GM21619 (cell line): ENCODE results near the gene CSF2RB.
"Not testable (repeated sequence)": the region's sequence is repeated elsewhere in the genome, so short reads cannot be mapped to it uniquely, and the experiment has no call there.

Source experiments
- ATAC-seq: cut with Tn5 transposase; IDR thresholded peaks from one replicate; pipeline ENCODE4 v1.9.1; 2021; ENCODE audit not compliant: unreplicated experiment

Gene CSF2RB

DNA sequence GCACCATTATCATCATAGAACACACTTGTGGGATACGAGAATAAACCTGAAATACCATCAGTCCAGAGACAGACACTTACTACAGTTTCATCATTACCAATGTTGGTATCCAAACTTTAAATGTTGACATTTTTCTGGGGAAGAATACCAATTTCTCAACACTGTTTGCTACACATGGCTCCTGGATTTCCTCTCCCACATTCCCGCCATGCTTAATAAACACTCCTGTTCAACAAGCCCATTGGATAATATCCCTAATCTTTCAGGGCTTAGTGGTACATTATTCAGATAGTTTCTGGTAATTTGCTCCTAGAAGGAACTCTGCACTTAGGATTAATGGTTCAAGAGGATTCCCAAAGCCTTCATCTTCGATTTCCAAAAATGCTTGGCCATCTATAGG, 48.2 kb downstream of the CSF2RB start:
- no peak for ATAC-seq

DNA sequence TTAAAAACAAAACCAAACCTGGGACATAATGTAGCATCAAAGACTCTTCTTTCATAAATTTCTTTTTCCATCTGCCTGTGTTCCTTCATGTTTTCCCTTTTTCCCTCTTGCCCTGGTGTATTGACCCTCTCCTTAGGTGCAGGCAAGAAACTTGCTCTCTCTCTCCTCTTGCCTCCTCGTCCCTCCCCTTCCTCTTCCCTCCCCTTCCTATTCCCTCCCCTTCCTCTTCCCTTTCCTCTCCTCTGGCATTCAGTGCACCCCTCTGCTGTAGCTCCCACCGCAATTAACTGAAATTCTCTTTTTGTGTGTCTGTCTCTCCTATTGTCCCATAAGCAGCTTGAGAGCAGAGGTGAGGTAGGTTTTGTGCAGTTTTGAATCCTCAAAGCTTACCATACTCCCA, 49.9 kb downstream of the CSF2RB start:
- ATAC-seq: no peak

DNA sequence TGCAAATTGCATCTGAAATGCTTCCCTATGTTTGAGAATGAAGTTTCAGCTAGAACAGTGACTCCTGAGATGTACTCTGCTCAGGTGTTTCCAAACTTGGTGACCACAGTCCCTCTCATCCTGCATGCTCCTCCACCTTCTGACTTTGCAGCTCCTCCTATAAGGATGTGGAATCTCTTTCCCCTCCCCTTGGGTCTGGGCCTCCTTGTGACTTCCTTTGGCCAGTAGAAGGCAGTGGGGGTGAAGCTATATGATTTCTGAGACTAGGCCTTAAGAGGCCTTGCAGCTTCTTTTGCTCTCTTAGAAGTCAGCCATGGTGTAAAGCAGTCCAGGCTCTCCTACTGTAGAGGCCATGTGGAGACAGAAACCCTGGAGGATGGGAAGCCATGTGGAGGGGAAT, 50.7 kb downstream of the CSF2RB start:
- ATAC-seq: no peak

DNA sequence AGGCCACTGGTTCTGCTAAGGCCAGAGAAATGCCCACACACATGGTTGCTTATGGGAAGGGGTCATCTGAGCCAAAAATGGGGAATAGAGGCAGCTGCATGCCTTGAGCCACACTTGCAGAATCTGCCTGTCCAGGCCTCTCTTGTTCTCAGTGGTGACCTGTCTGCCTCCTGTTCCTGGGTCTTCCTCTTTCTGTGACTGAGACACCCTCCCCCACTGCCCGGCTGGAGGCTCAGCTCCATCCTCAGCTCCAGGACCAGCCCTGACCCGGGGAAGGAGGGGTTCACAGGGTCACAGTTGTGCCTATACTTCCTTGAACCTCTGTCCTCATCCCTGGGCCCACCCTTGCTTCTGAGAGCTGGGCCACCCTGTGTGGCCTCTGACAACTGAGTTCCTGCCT, 52.3 kb downstream of the CSF2RB start:
- no peak for ATAC-seq

DNA sequence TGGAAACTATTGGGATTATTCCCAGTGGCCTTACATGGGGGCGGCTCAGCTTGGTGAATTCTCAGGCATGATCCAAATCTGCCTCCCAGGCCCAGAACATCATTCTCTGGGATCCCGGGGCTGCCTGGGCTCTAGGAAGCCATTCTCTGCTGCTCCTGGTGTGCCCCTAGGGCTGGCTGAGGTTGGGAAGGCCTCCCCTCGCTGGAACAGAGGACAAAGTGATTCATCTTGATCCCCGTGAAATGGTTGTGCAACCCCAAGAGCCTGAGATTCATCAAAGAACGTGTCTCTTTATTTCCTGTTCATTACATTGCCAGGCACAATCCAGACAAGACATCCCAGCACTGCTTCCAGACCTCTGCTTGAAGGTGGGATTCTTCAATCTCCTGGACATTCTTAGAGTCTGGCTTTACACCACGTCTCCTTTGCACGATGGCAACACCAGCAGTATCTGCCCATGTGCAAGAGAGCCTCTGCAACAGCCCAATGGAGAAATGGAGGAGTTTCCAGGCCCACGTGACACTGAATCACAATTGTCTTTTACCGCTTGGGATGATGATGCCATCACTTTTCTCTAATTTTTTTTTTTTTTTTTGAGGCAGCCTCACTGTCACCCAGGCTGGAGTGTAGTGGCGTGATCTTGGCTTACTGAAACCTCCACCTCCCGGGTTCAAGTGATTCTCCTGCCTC, 53.6 kb downstream of the CSF2RB start:
- no peak for ATAC-seq

DNA sequence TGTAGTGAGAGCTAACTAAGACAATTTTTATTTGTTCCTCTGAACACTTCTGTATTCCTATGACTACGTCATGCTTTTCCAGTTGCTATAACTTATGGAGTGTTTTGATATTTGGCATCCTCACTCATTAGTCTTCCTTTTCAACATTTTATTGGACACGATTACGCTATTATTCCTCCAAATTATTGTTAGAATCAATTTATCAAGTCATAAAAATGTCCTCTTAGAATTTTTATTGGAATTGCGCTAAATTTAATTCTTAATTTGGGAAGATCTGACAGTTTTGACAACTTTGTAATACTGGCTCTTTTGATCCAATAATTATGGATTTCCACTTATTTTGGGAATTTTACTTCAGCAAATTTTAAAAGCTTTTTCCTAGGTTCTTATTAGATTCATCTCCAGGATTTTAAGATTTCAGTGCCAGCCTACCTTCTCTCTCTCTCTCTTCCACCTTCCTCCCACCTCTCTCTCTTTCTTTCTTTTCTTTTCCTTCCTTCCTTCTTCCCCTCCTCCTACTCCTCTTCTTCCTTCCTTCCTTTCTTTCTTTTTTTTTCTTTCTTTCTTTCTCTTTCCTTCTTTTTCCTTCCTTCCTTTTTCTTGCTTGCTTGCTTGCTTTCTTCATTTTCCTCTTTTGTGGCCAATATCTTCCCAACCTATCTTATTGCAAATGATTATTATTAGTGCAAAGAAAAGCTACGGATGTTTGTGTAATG, 55.0 kb downstream of the CSF2RB start:
- ATAC-seq: no peak

DNA sequence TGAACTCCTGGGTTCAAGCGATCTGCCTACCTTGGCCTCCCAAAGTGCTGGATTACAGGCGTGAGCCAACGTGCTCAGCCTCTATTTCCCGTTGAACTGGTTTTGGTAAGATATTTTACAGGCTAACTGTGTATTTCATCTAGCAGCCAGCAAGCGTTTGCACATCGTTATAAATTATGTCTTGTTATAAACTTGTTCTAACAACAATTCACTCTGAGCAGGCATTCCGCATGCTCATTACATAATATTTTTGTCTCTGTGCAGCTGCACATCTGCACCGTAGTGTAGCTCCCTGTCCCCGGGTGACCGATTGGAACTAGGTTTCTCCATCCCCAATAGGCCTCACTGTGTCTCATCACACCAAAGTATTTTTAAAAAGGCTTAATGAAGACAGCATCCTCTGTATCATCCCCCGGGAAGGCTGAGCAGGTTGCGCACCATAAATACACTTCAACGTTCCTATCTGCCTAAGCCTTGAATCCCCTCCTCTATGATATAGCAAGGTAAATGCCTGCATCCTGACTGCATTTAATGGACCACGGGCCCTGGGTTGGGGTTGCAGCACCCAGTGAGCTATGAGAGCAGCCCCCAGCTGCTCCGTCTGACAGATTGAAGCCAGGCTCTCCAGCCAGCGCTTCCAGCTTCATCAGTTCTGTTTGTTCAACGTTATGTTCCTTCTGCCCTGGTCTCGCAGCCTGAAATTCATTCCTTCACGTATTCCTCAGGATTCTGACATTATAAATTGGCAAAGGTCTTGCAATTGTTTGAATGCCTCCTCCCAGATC, 58.1 kb downstream of the CSF2RB start:
- no peak for ATAC-seq

DNA sequence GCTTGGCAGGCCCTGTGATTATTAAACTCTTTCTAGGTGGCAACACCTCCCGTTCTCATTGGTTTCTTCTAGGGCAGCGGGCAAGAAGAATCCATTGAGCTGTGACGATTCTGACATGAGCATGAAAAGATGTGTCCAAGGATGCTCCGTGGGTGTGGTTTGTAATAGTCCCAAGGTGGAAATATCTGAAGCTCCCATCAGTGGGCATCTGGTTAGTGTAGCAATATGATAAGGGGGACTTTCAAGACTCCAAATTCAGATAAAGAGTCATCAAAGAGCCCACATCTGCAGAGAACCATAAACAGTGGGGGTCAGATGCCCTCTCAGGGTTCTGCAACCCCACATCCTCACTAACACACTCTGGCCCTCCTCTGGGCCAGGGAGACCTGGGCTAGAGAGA, 63.2 kb downstream of the CSF2RB start:
- ATAC-seq: no peak

DNA sequence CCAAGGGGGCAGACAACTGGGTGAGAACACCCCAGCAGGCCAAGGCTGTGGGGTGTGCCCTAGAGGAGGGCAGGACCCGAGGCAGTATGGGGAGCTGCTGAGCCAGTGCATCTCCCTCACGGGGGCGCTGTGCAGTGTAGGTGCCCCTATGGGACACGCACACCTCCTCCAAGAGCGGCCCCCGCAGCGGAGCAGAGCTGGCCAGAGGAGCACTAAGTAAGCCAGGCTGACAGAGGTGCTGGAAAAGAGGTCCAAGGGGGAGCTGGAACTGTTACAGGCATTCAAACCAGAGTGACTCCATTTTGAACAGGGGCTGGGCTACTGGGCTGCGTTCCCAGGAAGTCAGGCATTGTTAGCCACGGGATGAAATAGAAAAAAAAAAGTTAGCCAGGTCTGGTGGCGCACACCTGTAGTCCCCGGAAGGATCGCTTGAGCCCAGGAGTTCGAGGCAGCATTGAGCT, 64.0 kb downstream of the CSF2RB start:
- no peak for ATAC-seq

DNA sequence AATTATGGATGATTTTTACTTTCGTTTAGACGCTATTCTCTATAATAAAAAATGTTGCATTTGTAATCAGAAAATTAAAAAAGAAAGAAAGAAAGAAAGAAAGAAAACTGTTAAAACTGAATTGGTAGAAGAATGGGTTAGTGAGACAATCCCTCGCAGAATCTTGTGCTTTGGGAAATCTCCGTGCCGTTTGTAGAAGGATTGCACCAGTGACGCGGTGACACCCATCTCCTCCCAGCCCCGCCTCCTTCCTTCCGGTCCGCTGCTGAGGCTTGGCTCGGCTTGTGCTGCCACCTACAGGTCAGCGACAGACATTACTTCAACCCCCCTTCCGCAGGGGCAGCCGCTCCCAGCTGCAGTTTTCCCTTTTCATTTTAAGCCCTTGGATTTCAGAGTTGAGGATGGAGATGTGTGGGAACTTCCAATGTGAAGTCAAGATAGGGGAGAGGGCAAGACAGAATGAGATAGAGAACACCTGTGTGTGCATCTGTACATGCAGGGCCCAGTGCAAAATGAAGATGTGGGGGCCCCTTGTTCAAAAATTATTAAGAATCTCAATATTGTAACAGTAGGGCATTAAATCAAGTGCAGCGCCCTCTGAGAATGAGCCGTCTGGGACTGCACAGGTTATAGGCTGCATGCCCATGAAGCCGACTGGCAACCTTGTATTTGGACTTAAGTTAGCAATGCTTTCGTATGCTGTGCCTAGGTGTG, 64.7 kb downstream of the CSF2RB start:
- ATAC-seq: no peak

DNA sequence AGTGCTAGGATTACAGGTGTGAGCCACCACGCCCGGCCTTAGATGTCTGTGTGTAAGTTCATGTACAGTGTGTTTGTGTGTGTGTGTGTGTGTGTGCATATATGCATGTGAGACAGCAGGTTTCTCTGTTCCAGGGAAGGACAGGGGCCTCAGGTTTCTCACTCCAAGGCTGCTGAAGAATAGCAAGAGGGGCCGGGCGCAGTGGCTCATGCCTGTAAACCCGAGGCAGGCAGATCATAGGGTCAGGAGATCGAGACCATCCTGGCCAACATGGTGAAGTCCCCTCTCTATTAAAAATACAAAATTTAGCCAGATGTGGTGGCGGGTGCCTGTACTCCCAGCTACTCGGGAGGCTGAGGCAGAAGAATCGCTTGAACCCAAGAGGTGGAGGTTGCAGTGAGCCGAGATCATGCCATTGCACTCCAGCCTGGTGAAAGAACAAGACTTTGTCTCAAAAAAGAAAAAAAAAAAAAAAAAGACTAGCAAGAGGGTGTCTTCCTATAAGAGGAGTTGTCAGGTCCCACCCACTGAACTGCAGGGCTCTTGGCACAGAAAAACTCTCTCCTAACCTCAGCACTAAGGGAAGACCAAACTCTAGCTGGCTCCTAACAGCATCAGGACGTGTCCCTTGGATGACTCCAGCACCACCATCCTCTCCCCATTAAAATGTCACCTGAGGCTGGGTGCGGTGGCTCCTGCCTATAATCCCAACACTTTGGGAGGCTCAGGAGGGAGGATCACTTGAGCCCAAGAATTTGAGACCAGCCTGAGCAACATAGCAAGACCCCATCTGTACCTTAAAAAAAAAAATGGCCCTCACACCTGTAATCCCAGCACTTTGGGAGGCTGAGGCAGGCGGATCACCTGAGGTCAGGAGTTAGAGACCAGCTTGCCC, 65.8 kb downstream of the CSF2RB start:
- no peak for ATAC-seq

DNA sequence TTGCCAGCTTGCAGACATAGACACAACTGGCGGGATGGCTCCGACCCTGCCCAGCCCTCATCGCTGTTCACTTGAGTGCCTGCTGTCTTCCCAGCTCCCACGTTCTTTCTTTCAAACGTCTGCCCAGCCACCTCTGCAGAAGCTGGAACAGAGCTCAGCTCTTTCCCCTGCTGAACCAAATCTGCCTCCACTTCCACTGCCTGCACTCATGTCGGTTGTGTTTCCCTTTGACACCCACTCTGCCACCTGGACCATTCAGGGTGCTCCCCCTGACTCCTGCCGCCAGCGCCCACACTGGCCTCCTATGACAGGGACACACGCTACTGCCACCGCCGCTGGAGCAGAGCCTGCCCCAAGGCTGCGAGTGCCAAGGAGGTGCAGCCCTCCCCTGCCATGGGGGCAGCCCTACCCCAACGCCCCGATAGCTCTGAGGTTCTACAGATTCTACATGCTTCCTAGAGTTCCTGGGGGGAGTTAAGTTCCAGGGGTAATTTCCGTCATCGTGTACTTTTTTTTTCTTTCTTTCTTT, 67.9 kb downstream of the CSF2RB start:
- no peak for ATAC-seq

DNA sequence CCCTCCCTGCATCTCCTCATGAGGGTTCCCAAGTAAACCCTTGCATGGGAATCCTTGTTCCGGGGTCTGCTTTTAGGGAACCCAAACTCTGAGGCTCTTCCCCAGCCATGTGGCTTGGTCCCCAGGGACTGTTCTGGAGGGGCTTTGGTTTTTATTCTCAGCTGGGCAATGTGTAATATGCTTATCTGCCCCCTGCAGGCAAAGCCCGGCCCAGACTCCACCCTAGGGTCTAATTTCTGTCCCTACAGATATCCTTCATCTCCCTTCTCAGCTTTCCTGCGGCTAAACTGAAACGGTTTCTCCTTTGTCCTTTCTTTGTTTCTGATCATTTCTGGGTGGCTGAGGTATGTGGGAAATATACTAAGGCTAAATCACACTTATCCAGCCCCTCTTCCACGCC, 68.7 kb downstream of the CSF2RB start:
- no peak for ATAC-seq

DNA sequence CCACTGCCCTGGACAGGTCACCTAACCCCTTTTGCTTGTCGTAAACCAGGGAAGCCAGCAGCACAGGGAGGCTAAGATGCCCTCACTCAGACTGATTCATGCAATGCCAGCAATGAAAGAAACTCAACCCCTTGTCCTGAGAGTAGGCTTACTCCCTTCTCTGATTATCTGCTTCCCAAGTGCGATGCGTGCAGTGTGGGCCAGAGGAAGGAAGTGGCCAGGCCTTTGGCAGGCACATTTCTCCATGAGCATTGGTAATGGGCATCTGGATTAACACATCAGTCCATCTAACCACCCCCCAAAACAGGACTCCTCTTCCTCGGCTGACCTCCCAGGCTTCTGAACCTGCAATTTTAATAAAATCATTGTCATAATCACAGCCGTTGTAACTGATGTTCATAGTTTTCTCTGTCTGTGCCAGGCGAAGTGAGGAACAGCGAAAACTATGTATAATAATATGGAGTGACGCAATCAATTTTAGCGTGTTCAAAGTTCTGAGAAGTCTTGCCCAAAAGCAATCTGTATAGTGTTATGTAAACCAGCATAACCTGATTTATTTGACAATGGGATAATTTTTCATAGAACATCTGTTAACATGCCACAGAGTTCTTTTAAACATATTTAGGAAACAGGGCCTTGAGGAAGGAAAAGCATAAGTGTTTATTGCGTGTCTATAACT, 71.9 kb downstream of the CSF2RB start:
- no peak for ATAC-seq

DNA sequence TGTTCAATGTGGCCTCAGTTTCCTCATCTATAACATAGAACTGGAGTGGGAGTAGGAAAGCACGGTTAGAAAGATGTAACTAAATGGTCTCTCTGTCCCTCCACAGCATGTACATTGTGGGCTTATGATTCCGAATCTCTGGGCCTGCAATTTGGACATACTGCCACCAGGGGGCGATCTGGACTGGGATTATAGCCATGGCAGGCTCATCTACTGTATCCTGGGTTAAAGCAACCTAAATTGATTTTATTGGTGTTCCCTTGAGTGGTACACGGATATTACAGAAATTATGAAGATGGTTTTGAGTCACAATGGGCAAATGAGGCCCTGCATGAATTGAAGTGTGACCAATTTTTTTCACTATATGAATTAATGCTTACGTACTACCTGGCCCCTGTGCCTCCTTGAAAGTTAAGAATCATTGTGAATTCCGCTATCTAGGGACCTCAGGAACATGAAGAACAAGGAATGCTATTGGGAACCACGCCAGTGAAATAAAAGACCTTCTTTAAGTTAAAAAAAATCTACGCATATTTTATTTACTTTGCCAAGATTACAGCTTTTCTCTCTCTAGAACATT, 72.9 kb downstream of the CSF2RB start:
- ATAC-seq: no peak

DNA sequence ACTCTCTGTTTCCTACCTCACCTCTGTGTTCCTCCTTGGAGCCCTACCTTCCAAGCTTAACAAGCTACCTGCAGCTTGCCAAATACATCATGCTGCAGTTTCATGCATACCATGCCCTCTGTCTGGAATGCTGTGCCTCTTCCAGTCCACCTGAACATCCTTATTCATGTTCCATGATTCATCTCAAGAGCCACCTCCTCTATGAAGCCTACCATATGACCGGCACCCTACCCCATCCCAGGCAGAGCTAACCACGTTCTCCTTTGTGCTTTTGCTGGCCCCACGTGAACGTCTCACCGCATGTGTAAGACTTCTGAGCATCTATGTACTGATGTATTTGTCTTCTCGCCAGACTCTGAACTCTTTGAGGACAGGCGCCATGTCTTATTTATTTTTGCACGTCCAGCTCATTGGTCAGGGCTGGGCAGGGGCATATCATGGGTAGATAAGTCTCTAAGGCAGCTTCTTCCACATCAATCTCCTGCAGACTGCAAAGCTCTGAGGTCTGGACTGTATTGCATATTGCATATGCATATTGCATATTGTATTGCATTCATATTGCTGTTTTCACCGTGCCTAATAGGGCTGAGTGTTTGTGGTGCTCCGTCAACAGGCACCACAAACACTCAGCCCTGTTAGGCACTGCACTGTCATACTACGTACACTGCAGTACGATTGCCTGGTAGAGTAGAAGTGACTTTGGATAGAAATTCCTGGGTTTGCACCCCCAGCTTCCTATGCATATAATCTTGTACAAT, 74.8 kb downstream of the CSF2RB start:
- no peak for ATAC-seq

DNA sequence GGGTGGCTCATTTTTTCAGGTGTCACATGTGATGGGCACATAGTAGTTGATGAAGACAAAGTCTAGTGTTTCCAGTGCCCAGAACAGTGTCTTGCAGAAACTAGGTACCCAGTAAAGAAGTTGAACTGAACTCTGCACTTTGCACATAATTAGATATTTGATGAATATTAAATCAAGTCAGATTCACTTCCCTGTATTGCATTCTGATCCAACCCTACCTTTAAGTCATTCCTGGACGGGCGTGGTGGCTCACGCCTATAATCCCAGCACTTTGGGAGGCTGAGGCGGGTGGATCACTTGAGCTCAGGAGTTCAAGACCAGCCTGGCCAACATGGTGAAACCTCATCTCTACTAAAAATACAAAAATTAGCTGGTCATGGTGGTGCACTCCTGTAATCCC, 75.6 kb downstream of the CSF2RB start:
- ATAC-seq: not testable (repeated sequence)
